ENCODE results near the gene HDAC10.

Gene HDAC10

GRCh38 chr22:50256258-50256862, 5.3 kb upstream of the HDAC10 start:
- no peak for DNase-seq (ENCODE audit: low read depth in 2 of 2)

GRCh38 chr22:50255607-50256006, 4.5 kb upstream of the HDAC10 start:
- DNase-seq (ENCODE audit: low read depth in 2 of 2), result no peak

GRCh38 chr22:50255099-50255498, 4.0 kb upstream of the HDAC10 start:
- no peak for DNase-seq (ENCODE audit: low read depth in 2 of 2)

- DNase-seq (ENCODE audit: low read depth in 2 of 2), result no peak
Measured at GRCh38 chr22:50253941-50254340, 2.9 kb upstream of the HDAC10 start.

GRCh38 chr22:50253046-50253915, 2.2 kb upstream of the HDAC10 start:
- no peak for DNase-seq (ENCODE audit: low read depth in 2 of 2)

- peak in 1 of 2 experiments; percentile 57 for DNase-seq (ENCODE audit: low read depth in 2 of 2)
Measured at GRCh38 chr22:50252082-50253045, 1.3 kb upstream of the HDAC10 start.

- no peak for DNase-seq (ENCODE audit: low read depth in 2 of 2)
Measured at GRCh38 chr22:50251477-50252081, 514 bp upstream of the HDAC10 start.

GRCh38 chr22:50250249-50250554, 863 bp downstream of the HDAC10 start:
- no peak for DNase-seq (ENCODE audit: low read depth in 2 of 2)

GRCh38 chr22:50249341-50250248, 1.5 kb downstream of the HDAC10 start:
- no peak for DNase-seq (ENCODE audit: low read depth in 2 of 2)

- DNase-seq (ENCODE audit: low read depth in 2 of 2), result no peak
Measured at GRCh38 chr22:50248196-50249081, 2.6 kb downstream of the HDAC10 start.

- no peak for DNase-seq (ENCODE audit: low read depth in 2 of 2)
Measured at GRCh38 chr22:50247748-50248147, 3.3 kb downstream of the HDAC10 start.

- no peak for DNase-seq (ENCODE audit: low read depth in 2 of 2)
Measured at GRCh38 chr22:50246242-50247175, 4.6 kb downstream of the HDAC10 start.

- no peak for DNase-seq (ENCODE audit: low read depth in 2 of 2)
Measured at GRCh38 chr22:50245214-50246072, 5.6 kb downstream of the HDAC10 start.

GRCh38 chr22:50244420-50245213, 6.4 kb downstream of the HDAC10 start, which contains the start of gene TUBGCP6:
Gene TUBGCP6, minus strand, starts transcription at chr22:50245023. Its CDS starts 564 bp downstream, at chr22:50244459.
- peak; percentile 88 to 91 for DNase-seq (ENCODE audit: low read depth in 2 of 2)

- no peak for DNase-seq (ENCODE audit: low read depth in 2 of 2)
Measured at GRCh38 chr22:50243685-50244419, 7.2 kb downstream of the HDAC10 start.

GRCh38 chr22:50242406-50242949, 8.6 kb downstream of the HDAC10 start:
- no peak for DNase-seq (ENCODE audit: low read depth in 2 of 2)
